ENCODE results near the gene KIF26B. TPM values are rescaled to one million over a fixed set of nuclear protein-coding genes. Genes with fewer than 3 reads are reported as not detected.

KIF26B gene
- total RNA-seq, 3 donors from 2014 or later (not counting 1 experiment from before 2014, with no cell fraction given) = 0.16 to 0.96 (median 0.18) TPM

DNA sequence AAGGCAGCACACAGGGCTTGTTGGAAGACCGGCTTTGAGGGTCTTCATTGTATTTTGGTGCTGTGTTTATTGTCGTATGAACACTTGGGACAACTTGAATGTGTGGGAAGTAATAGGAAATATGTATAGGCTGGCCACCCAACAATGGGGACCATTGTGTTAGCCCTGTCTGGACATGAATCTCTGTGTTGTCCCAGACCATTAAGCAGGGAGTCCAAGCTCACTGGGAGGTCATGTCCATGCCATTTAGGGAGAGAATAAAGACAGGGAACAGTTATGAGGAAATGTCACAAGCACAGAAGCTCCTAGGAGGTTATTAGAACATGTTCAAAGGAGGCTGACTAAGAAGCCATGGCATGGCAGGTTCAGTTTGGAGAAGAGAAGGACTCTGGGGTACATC, 266.1 kb downstream of the KIF26B start:
- Mint-ChIP-seq H3K4me1 (no peaks in the 10 kb centered on the region), H3K9me3 (no peaks in the 10 kb centered on the region), H3K4me3 (no peak overlapping the region), H3K27me3 (ENCODE audit: low read depth in 2 of 2) (peaks cover 3 to 14% of the 10 kb centered on the region in 2 donors), H3K36me3 (no peaks in the 10 kb centered on the region), H3K27ac (no peak overlapping the region)
- no peak for ATAC-seq
- intact Hi-C loops (cut with micrococcal nuclease) = no loop called here
- no peak for DNase-seq
- WGBS (ENCODE audit: insufficient coverage) = 81% methylated on average over 2 of the region's 2 CpGs
- TF ChIP-seq, protein P1, sequence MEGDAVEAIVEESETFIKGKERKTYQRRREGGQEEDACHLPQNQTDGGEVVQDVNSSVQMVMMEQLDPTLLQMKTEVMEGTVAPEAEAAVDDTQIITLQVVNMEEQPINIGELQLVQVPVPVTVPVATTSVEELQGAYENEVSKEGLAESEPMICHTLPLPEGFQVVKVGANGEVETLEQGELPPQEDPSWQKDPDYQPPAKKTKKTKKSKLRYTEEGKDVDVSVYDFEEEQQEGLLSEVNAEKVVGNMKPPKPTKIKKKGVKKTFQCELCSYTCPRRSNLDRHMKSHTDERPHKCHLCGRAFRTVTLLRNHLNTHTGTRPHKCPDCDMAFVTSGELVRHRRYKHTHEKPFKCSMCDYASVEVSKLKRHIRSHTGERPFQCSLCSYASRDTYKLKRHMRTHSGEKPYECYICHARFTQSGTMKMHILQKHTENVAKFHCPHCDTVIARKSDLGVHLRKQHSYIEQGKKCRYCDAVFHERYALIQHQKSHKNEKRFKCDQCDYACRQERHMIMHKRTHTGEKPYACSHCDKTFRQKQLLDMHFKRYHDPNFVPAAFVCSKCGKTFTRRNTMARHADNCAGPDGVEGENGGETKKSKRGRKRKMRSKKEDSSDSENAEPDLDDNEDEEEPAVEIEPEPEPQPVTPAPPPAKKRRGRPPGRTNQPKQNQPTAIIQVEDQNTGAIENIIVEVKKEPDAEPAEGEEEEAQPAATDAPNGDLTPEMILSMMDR (IDR thresholded peaks at IDR 0.05) = no peak
- no peak overlapping the region for H3K27ac ChIP-seq (ENCODE audit: low read length)
- H3K27me3 ChIP-seq (ENCODE audit: control insufficient read depth, insufficient read depth, low read length) = no peaks in the 10 kb centered on the region
- H3K4me3 ChIP-seq (ENCODE audit: low read length) = no peak overlapping the region
- no peaks in the 10 kb centered on the region for H3K9me3 ChIP-seq (ENCODE audit: control insufficient read depth, insufficient read depth, low read length)
- H3K4me1 ChIP-seq (ENCODE audit: control insufficient read depth, insufficient read depth, low read length) = no peaks in the 10 kb centered on the region
- H3K36me3 ChIP-seq (ENCODE audit: control insufficient read depth, insufficient read depth, low read length) = no peaks in the 10 kb centered on the region

DNA sequence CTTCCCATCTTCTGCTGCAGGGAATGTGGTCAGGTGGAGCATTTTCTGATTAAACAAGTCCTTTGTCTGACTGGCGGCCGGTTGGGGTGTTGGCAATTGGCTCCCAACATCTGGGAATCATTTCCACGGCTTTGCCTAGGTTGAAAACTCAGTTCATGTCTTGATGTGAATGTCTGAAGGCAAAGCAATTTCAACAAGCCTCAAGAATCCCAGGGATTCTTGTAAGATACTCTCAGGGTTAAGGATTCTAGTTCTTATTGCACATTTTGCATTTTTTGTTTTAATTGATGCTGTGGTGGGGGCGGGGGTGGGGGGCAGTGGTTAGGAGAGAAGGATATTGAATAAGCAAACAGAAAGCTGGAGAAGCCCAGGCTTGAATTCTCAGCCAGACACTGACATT, 273.9 kb downstream of the KIF26B start:
- Histone ChIP-seq H3K27me3 (ENCODE audit: control insufficient read depth, insufficient read depth, low read length) (no peaks in the 10 kb centered on the region), H3K27ac (ENCODE audit: low read length) (no peak overlapping the region), H3K4me3 (ENCODE audit: low read length) (no peak overlapping the region), H3K36me3 (ENCODE audit: control insufficient read depth, insufficient read depth, low read length) (no peaks in the 10 kb centered on the region), H3K4me1 (ENCODE audit: control insufficient read depth, insufficient read depth, low read length) (no peaks in the 10 kb centered on the region), H3K9me3 (ENCODE audit: control insufficient read depth, insufficient read depth, low read length) (no peaks in the 10 kb centered on the region)
- DNase-seq (no peak), ATAC-seq (no peak)
- 82% methylated on average over 4 of the region's 4 CpGs for WGBS (ENCODE audit: insufficient coverage)
- TF ChIP-seq, protein P1 (IDR thresholded peaks at IDR 0.05) = no peak
- Mint-ChIP-seq H3K4me3 (no peak overlapping the region), H3K27ac (no peak overlapping the region), H3K4me1 (no peaks in the 10 kb centered on the region), H3K9me3 (no peaks in the 10 kb centered on the region), H3K27me3 (ENCODE audit: low read depth in 2 of 2) (peaks cover 0 to 4% of the 10 kb centered on the region in 2 donors), H3K36me3 (no peaks in the 10 kb centered on the region)
- intact Hi-C loops (cut with micrococcal nuclease) = no loop called here

DNA sequence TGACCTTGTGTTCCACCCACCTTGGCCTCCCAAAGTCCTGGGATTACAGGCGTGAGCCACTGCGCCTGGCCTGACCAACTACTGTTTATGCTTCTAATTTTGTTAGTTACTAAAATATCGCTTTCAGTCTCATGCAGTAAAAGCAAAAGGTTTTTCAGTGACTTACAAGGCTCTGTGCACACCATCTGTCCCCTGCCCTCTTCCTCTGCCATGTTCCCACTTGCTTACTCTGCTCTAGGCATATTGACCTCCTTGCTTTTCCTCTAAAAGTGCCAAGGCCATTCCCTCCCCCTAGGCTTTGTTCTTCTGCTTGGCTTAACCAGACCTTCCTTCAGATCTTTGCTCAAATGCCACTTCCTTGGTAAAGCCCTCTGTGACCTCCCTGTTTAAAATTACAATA, 276.9 kb downstream of the KIF26B start:
- DNase-seq = no peak
- WGBS (ENCODE audit: insufficient coverage) = 96% methylated on average over 3 of the region's 3 CpGs

More for the DNA sequence above, 276.9 kb downstream of the KIF26B start:
- no peaks in the 10 kb centered on the region for H3K4me1 Mint-ChIP-seq
- Histone ChIP-seq H3K27me3 (ENCODE audit: control insufficient read depth, insufficient read depth, low read length) (no peaks in the 10 kb centered on the region), H3K36me3 (ENCODE audit: control insufficient read depth, insufficient read depth, low read length) (no peaks in the 10 kb centered on the region), H3K9me3 (ENCODE audit: control insufficient read depth, insufficient read depth, low read length) (no peaks in the 10 kb centered on the region), H3K4me3 (ENCODE audit: low read length) (no peak overlapping the region), H3K4me1 (ENCODE audit: control insufficient read depth, insufficient read depth, low read length) (no peaks in the 10 kb centered on the region), H3K27ac (ENCODE audit: low read length) (no peak overlapping the region)
- H3K4me3 Mint-ChIP-seq = no peak overlapping the region
- intact Hi-C loops (cut with micrococcal nuclease) = no loop called here
- H3K27ac Mint-ChIP-seq = no peak overlapping the region
- H3K36me3 Mint-ChIP-seq = no peaks in the 10 kb centered on the region
- no peak for ATAC-seq
- TF ChIP-seq, protein P1 (IDR thresholded peaks at IDR 0.05) = no peak
- peaks cover 0 to 3% of the 10 kb centered on the region in 2 donors for H3K9me3 Mint-ChIP-seq
- H3K27me3 Mint-ChIP-seq (ENCODE audit: low read depth in 2 of 2) = no peaks in the 10 kb centered on the region
